ENCODE data around the gene RPL3. TPM values are rescaled to one million over a fixed set of nuclear protein-coding genes. Genes with fewer than 3 reads are reported as not detected.

Gene RPL3
- total RNA-seq, 1 experiment from 2014 or later = 1,699 TPM

GRCh38 chr22:39361496-39361895, 42.1 kb upstream of the RPL3 start:
- H3K4me3 ChIP-seq = no peak overlapping the region
- ChIA-PET CTCF (no interaction called here), POLR2A (ENCODE audit: unreplicated experiment) (no interaction called here)
- intact Hi-C loops (cut with micrococcal nuclease; ENCODE audit: unreplicated experiment) = no loop called here
- no peaks in the 10 kb centered on the region for H3K36me3 ChIP-seq (ENCODE audit: low read depth)
- no peaks in the 10 kb centered on the region for H3K9me2 ChIP-seq (ENCODE audit: insufficient read depth)
- TF ChIP-seq EZH2 (IDR thresholded peaks at IDR 0.05; ENCODE audit: low read depth) = no peak
- TF ChIP-seq CTCF (conservative IDR thresholded peaks at IDR 0.05) = no peak
- peak overlapping the region; percentile 49 for H3K4me2 ChIP-seq
- peaks cover 15% of the 10 kb centered on the region; the same call in 1 of the 2 replicates for H3F3A ChIP-seq (ENCODE audit: insufficient read depth, low read depth)
- no peaks in the 10 kb centered on the region for H4K20me1 ChIP-seq (ENCODE audit: insufficient read depth)
- peaks cover 24% of the 10 kb centered on the region for H3K4me1 ChIP-seq (replicated peaks; ENCODE audit: insufficient read depth)
- H3K27ac ChIP-seq = no peak overlapping the region
- no TSS peak for BruUV-seq (replicated peaks)
- no peak for DNase-seq
- no peaks in the 10 kb centered on the region for H3K9me3 ChIP-seq (ENCODE audit: insufficient read depth, low read depth)
- H3K79me2 ChIP-seq (ENCODE audit: low read depth) = no peaks in the 10 kb centered on the region
- no peak overlapping the region for H2AFZ ChIP-seq
- no peaks in the 10 kb centered on the region for H3K27me3 ChIP-seq (ENCODE audit: insufficient read depth, low read depth)

- no peaks in the 10 kb centered on the region for H3K27me3 ChIP-seq (ENCODE audit: insufficient read depth, low read depth)
- intact Hi-C loops (cut with micrococcal nuclease; ENCODE audit: unreplicated experiment) = no loop called here
- CTCF ChIA-PET = interaction anchor here (0.7 kb wide), 1 partner anchor 440 kb away, joined by 4 read pairs; no protein-coding TSS in a partner anchor
- H3K4me3 ChIP-seq = no peak overlapping the region
- H2AFZ ChIP-seq = no peak overlapping the region
- H4K20me1 ChIP-seq (ENCODE audit: insufficient read depth) = no peaks in the 10 kb centered on the region
- no peaks in the 10 kb centered on the region for H3K9me3 ChIP-seq (ENCODE audit: insufficient read depth, low read depth)
- POLR2A ChIA-PET (ENCODE audit: unreplicated experiment) = no interaction called here
- BruUV-seq (replicated peaks) = no TSS peak
- H3F3A ChIP-seq (ENCODE audit: insufficient read depth, low read depth) = peaks cover 15% of the 10 kb centered on the region; the same call in 1 of the 2 replicates
- no peaks in the 10 kb centered on the region for H3K79me2 ChIP-seq (ENCODE audit: low read depth)
- H3K9me2 ChIP-seq (ENCODE audit: insufficient read depth) = no peaks in the 10 kb centered on the region
- H3K36me3 ChIP-seq (ENCODE audit: low read depth) = no peaks in the 10 kb centered on the region
- peak; percentile 82 to 90 for DNase-seq
- H3K27ac ChIP-seq = peak overlapping the region; percentile 6; the same call in 1 of the 2 replicates
- H3K4me1 ChIP-seq (replicated peaks; ENCODE audit: insufficient read depth) = peaks cover 24% of the 10 kb centered on the region
- TF ChIP-seq EZH2 (IDR thresholded peaks at IDR 0.05; ENCODE audit: low read depth) = no peak
- no peak for TF ChIP-seq CTCF (conservative IDR thresholded peaks at IDR 0.05)
- peak overlapping the region; percentile 49 for H3K4me2 ChIP-seq
Observed at GRCh38 chr22:39360674-39361413, 41.4 kb upstream of the RPL3 start.

GRCh38 chr22:39360242-39360641, 40.8 kb upstream of the RPL3 start:
- ChIA-PET CTCF (no interaction called here), POLR2A (ENCODE audit: unreplicated experiment) (no interaction called here)
- H4K20me1 ChIP-seq (ENCODE audit: insufficient read depth) = no peaks in the 10 kb centered on the region
- no peak for TF ChIP-seq CTCF (conservative IDR thresholded peaks at IDR 0.05)
- TF ChIP-seq EZH2 (IDR thresholded peaks at IDR 0.05; ENCODE audit: low read depth) = no peak
- peaks cover 24% of the 10 kb centered on the region for H3K4me1 ChIP-seq (replicated peaks; ENCODE audit: insufficient read depth)
- BruUV-seq (replicated peaks) = no TSS peak
- intact Hi-C loops (cut with micrococcal nuclease; ENCODE audit: unreplicated experiment) = no loop called here
- H3K27ac ChIP-seq = no peak overlapping the region
- no peaks in the 10 kb centered on the region for H3K36me3 ChIP-seq (ENCODE audit: low read depth)
- no peaks in the 10 kb centered on the region for H3K9me2 ChIP-seq (ENCODE audit: insufficient read depth)
- H3F3A ChIP-seq (ENCODE audit: insufficient read depth, low read depth) = peaks cover 15% of the 10 kb centered on the region; the same call in 1 of the 2 replicates
- no peaks in the 10 kb centered on the region for H3K27me3 ChIP-seq (ENCODE audit: insufficient read depth, low read depth)
- peak overlapping the region; percentile 49 for H3K4me2 ChIP-seq
- H3K79me2 ChIP-seq (ENCODE audit: low read depth) = no peaks in the 10 kb centered on the region
- H3K9me3 ChIP-seq (ENCODE audit: insufficient read depth, low read depth) = no peaks in the 10 kb centered on the region
- no peak for DNase-seq
- no peak overlapping the region for H2AFZ ChIP-seq
- H3K4me3 ChIP-seq = no peak overlapping the region
